ENCODE data around the gene IGSF9B. TPM values are rescaled to one million over a fixed set of nuclear protein-coding genes. Genes with fewer than 3 reads are reported as not detected.

Gene IGSF9B
- total and polyA plus RNA-seq, 9 of the 15 experiments (the other 6 are each of a cell fraction or from before 2014, with no cell fraction given), result 0.09 TPM; not detected in 8

GRCh38 chr11:133927690-133928627, 28.8 kb downstream of the IGSF9B start (continued):
- TF ChIP-seq ZNF197 (CRISPR knock-in tag; IDR thresholded peaks at IDR 0.05; ENCODE audit: low read depth) (no peak), ZNF280A (IDR thresholded peaks at IDR 0.05; ENCODE audit: low read depth, partially characterized antibody) (no peak), ZKSCAN8 (CRISPR knock-in tag; IDR thresholded peaks at IDR 0.05) (no peak), GTF2F1 (IDR thresholded peaks at IDR 0.05; ENCODE audit: low read depth, low read length) (no peak), FUS (optimal IDR thresholded peaks at IDR 0.05; ENCODE audit: low read depth, low read length) (no peak), REST (IDR thresholded peaks at IDR 0.05; ENCODE audit: borderline replicate concordance) (peak; percentile 32; the same call in 1 of the 2 replicates), REST (CRISPR knock-in tag; IDR thresholded peaks at IDR 0.05; ENCODE audit: low read depth) (no peak), GABPA (tag; conservative IDR thresholded peaks at IDR 0.05; ENCODE audit: low read depth) (no peak), SMC3 (conservative IDR thresholded peaks at IDR 0.05; ENCODE audit: insufficient read depth, low read depth, low read length) (peak; percentile 63; the same call in 1 of the 2 replicates), FOXK1 (CRISPR knock-in tag; IDR thresholded peaks at IDR 0.05; ENCODE audit: borderline replicate concordance) (no peak), WHSC1 (IDR thresholded peaks at IDR 0.05; ENCODE audit: low read length) (no peak), RBM34 (IDR thresholded peaks at IDR 0.05; ENCODE audit: borderline replicate concordance, insufficient read depth, low read length) (no peak), FOXA1 (IDR thresholded peaks at IDR 0.05; ENCODE audit: borderline replicate concordance) (no peak), JUND (IDR thresholded peaks at IDR 0.05; ENCODE audit: borderline replicate concordance, low read depth, low read length) (no peak), JUND (tag; IDR thresholded peaks at IDR 0.05; ENCODE audit: borderline replicate concordance, low read depth, low read length) (no peak)
